IMR-90 (cell line): ENCODE results near the gene LRP11. TPM values are rescaled to one million over a fixed set of nuclear protein-coding genes. Genes with fewer than 3 reads are reported as not detected.

Source experiments
- ATAC-seq: fragments of 200-7000 bp; cut with Tn5 transposase; 2 replicates; pipeline ENCODE4 v1.9.1; 2020; ENCODE audit warnings: low read depth, mild to moderate bottlenecking, moderate library complexity
- BruUV-seq: library from RNA; stranded (reverse); fragments of 400-500 nt; replicated peaks from 2 replicates; lab custom pipeline; 2021; lab: Mats Ljungman, UMichigan
- CTCF ChIA-PET: fragments of 300-600 bp; formaldehyde crosslinking; extraction: SDS; loops from one replicate; lab custom pipeline; 2021; ENCODE audit warnings: antibody characterized with exemption; lab: Yijun Ruan, JAX
- POLR2A ChIA-PET: fragments of 300-600 bp; sonication (Branson Sonifier 250); formaldehyde crosslinking; loops from one replicate; lab custom pipeline; 2022; ENCODE audit warnings: antibody characterized with exemption; ENCODE audit not compliant: unreplicated experiment; lab: Charles Lee
- DNase-seq: peaks from one replicate; pipeline ENCODE4 v3.0.0; 2013
- H2AFZ ChIP-seq: replicated peaks from 2 replicates; pipeline ENCODE3; 2013; ENCODE audit warnings: low read length, mild to moderate bottlenecking; ENCODE audit not compliant: poor library complexity
- H2AK5ac ChIP-seq: 2 replicates; pipeline ENCODE4 v1.6.1; 2013; ENCODE audit warnings: low read depth, low read length, inconsistent platforms
- H2AK9ac ChIP-seq: replicated peaks from 2 replicates; pipeline ENCODE3; 2013; ENCODE audit warnings: mild to moderate bottlenecking, low read depth, low read length, moderate library complexity; ENCODE audit not compliant: poor library complexity
- H2BK120ac ChIP-seq: 2 replicates; pipeline ENCODE4 v1.6.1; 2013; ENCODE audit warnings: low read depth, low read length, inconsistent platforms
- H2BK15ac ChIP-seq: 3 replicates; pipeline ENCODE4 v1.6.1; 2013; ENCODE audit warnings: low read depth, low read length, inconsistent platforms
- H2BK20ac ChIP-seq: 2 replicates; pipeline ENCODE4 v1.6.1; 2013; ENCODE audit warnings: low read depth, mild to moderate bottlenecking, inconsistent platforms, low read length, moderate library complexity
- H2BK5ac ChIP-seq: 2 replicates; pipeline ENCODE4 v1.6.1; 2013; ENCODE audit warnings: mild to moderate bottlenecking, low read depth, low read length, inconsistent platforms; ENCODE audit not compliant: poor library complexity, severe bottlenecking
- H3K14ac ChIP-seq: replicated peaks from 2 replicates; pipeline ENCODE4 v1.6.1; 2013; ENCODE audit warnings: low read depth, low read length, inconsistent platforms
- H3K18ac ChIP-seq: 2 replicates; pipeline ENCODE4 v1.6.1; 2013; ENCODE audit warnings: low read depth, low read length, control low read depth
- H3K23ac ChIP-seq: 2 replicates; pipeline ENCODE4 v1.6.1; 2013; ENCODE audit warnings: low read depth, low read length, inconsistent platforms
- H3K27ac ChIP-seq: 2 replicates; pipeline ENCODE4 v1.5.1; 2013; ENCODE audit warnings: mild to moderate bottlenecking, control low read depth, low read length; ENCODE audit not compliant: insufficient read depth
- H3K27me3 ChIP-seq: 2 replicates; pipeline ENCODE4 v1.6.1; 2013; ENCODE audit warnings: low read length; ENCODE audit not compliant: control insufficient read depth, insufficient read depth
- H3K36me3 ChIP-seq: 2 replicates; pipeline ENCODE4 v1.6.1; 2013; ENCODE audit warnings: low read length, mixed read lengths; ENCODE audit not compliant: control insufficient read depth, insufficient read depth
- H3K4ac ChIP-seq: 2 replicates; pipeline ENCODE4 v1.6.1; 2013; ENCODE audit warnings: low read depth, low read length, inconsistent platforms
- H3K4me1 ChIP-seq: 2 replicates; pipeline ENCODE4 v1.6.1; 2013; ENCODE audit warnings: low read length, mixed read lengths; ENCODE audit not compliant: control insufficient read depth, insufficient read depth
- H3K4me2 ChIP-seq: 2 replicates; pipeline ENCODE4 v1.6.1; 2013; ENCODE audit warnings: low read depth, mild to moderate bottlenecking, control low read depth, low read length, moderate library complexity
- H3K4me3 ChIP-seq: 2 replicates; pipeline ENCODE4 v1.5.1; 2013; ENCODE audit warnings: low read depth, mild to moderate bottlenecking, control low read depth, low read length, moderate library complexity; ENCODE audit not compliant: insufficient read depth
- H3K56ac ChIP-seq: 2 replicates; pipeline ENCODE4 v1.6.1; 2013; ENCODE audit warnings: low read length, inconsistent platforms; ENCODE audit not compliant: insufficient read depth; ENCODE audit errors: extremely low read depth
- H3K79me1 ChIP-seq, 2 experiments: 2 replicates each; pipeline ENCODE4 v1.6.1; 2013; ENCODE audit warnings: low read length in 2 of 2, inconsistent platforms in 1 of 2, low read depth in 1 of 2
- H3K9ac ChIP-seq: 2 replicates; pipeline ENCODE4 v1.6.1; 2013; ENCODE audit warnings: low read depth, low read length, control low read depth
- H3K9me1 ChIP-seq: 2 replicates; pipeline ENCODE4 v1.6.1; 2013; ENCODE audit warnings: low read length, inconsistent platforms; ENCODE audit not compliant: insufficient read depth
- H3K9me3 ChIP-seq: 2 replicates; pipeline ENCODE4 v1.6.1; 2013; ENCODE audit warnings: low read length; ENCODE audit not compliant: control insufficient read depth, insufficient read depth
- H4K20me1 ChIP-seq: 2 replicates; pipeline ENCODE4 v1.6.1; 2013; ENCODE audit warnings: low read length, inconsistent platforms; ENCODE audit not compliant: insufficient read depth
- H4K5ac ChIP-seq: 2 replicates; pipeline ENCODE4 v1.6.1; 2013; ENCODE audit warnings: mild to moderate bottlenecking, low read depth, low read length, control low read depth
- H4K8ac ChIP-seq, 2 experiments: 2 replicates each; pipeline ENCODE4 v1.6.1; 2013; ENCODE audit warnings: low read depth in 2 of 2, low read length in 2 of 2, control low read depth in 1 of 2, inconsistent platforms in 1 of 2
- H4K91ac ChIP-seq: 2 replicates; pipeline ENCODE4 v1.6.1; 2013; ENCODE audit warnings: low read depth, low read length, inconsistent platforms; ENCODE audit not compliant: insufficient read depth
- CEBPB ChIP-seq: IDR thresholded peaks from 2 replicates; pipeline ENCODE4 v1.6.1; 2012; ENCODE audit warnings: low read depth, low read length, improper control_type of control experiment
- CTCF ChIP-seq: conservative IDR thresholded peaks from 2 replicates; pipeline ENCODE4 v1.5.1; 2012; ENCODE audit warnings: mild to moderate bottlenecking, low read depth, low read length, improper control_type of control experiment
- MAZ ChIP-seq: IDR thresholded peaks from 2 replicates; pipeline ENCODE4 v1.6.1; 2012; ENCODE audit warnings: low read depth, mild to moderate bottlenecking, low read length, improper control_type of control experiment, moderate library complexity, borderline replicate concordance
- RAD21 ChIP-seq: IDR thresholded peaks from 2 replicates; pipeline ENCODE4 v1.6.1; 2012; ENCODE audit warnings: low read length, improper control_type of control experiment
- SMC3 ChIP-seq: fragments of 150-350 bp; IDR thresholded peaks from 2 replicates; pipeline ENCODE4 v1.6.1; 2016; ENCODE audit warnings: low read depth, mild to moderate bottlenecking, antibody characterized with exemption, low read length, moderate library complexity
- WGBS, 2 experiments: methylation state at CpG; one replicate each; pipeline versions ENCODE4 v1.1.5 to v1.1.7; 2013; ENCODE audit warnings: missing lambda C conversion rate in 2 of 2; ENCODE audit not compliant: insufficient read length in 1 of 2; ENCODE audit errors: extremely low coverage in 2 of 2; 5-methylcytosine and 5-hydroxymethylcytosine counted together
- dilution Hi-C: fragments of 300-500 bp; cut with HindIII; formaldehyde crosslinking; loops from one replicate; pipeline ENCODE4 v1.14.3; 2018; ENCODE audit warnings: low sequenced_read_pairs; ENCODE audit not compliant: unreplicated experiment
- in situ Hi-C: fragments of 300-500 bp; cut with MboI; formaldehyde crosslinking; loops from 3 replicates; pipeline ENCODE4 v1.14.3; 2019; ENCODE audit warnings: low sequenced_read_pairs, inconsistent platforms, mixed read lengths
- intact Hi-C: fragments of 100-400 bp; cut with micrococcal nuclease; formaldehyde crosslinking; loops from 2 replicates; pipeline ENCODE4 v1.10.0; 2022
- polyA plus RNA-seq, 3 experiments: library from polyadenylated mRNA; depleted of rRNA; stranded (reverse); fragments of >200 nt; gene quantifications; 2 replicates each; pipeline ENCODE4 v1.2.3, GENCODE V29; 2012; ENCODE audit warnings: low replicate concordance in 1 of 3
- total RNA-seq: library from RNA; depleted of rRNA; stranded (reverse); fragments of >200 nt; gene quantifications from 2 replicates; pipeline ENCODE4 v1.2.3, GENCODE V29; 2012

The LRP11 gene
- total and polyA plus RNA-seq, 2 of the 4 experiments (the other 2 are of a cell fraction), result 48.8 to 63.8 TPM

GRCh38 chr6:149860834-149861602 is 3.1 kb downstream of the LRP11 start:
- peaks cover 16% of the 10 kb centered on the region for H3K9me1 ChIP-seq
- DNase-seq, result no peak
- H3K23ac ChIP-seq, result peak overlapping the region; percentile 98
- peaks cover 16% of the 10 kb centered on the region for H4K20me1 ChIP-seq
- no TSS peak for BruUV-seq
- peak overlapping the region; percentile 91 for H3K14ac ChIP-seq
- peak overlapping the region; percentile 86 for H2BK120ac ChIP-seq
- H3K56ac ChIP-seq, result peak overlapping the region; percentile 29; the same call in 1 of the 2 replicates
- peaks cover 12 to 43% of the 10 kb centered on the region in 2 experiments for H3K79me1 ChIP-seq
- peak overlapping the region; percentile 92 for H2AK5ac ChIP-seq
- peak overlapping the region; percentile 87 for H2BK5ac ChIP-seq
- H3K4me1 ChIP-seq, result peaks cover 30% of the 10 kb centered on the region
- in situ Hi-C loops (no loop called here), dilution Hi-C loops (no loop called here), intact Hi-C loops (loop anchor here (1.0 kb wide), 1 partner anchor 27 kb away; no protein-coding TSS in a partner anchor)
- peak overlapping the region; percentile 3; the same call in 1 of the 2 replicates for H3K4me3 ChIP-seq
- H3K9me3 ChIP-seq, result no peaks in the 10 kb centered on the region
- peak overlapping the region; percentile 78 for H3K27ac ChIP-seq
- TF ChIP-seq SMC3 (peak; percentile 38; the same call in 1 of the 2 replicates), RAD21 (peak; percentile 53), MAZ (no peak), CTCF (peak; percentile 43), CEBPB (peak; percentile 96)
- peak overlapping the region; percentile 88 for H3K4ac ChIP-seq
- peak overlapping the region; percentile 90 for H3K4me2 ChIP-seq
- H3K18ac ChIP-seq, result peak overlapping the region; percentile 72
- H3K36me3 ChIP-seq, result peaks cover 3% of the 10 kb centered on the region; the same call in 1 of the 2 replicates
- H3K9ac ChIP-seq, result peak overlapping the region; percentile 52
- peak overlapping the region; percentile 41 for H4K5ac ChIP-seq
- no peaks in the 10 kb centered on the region for H3K27me3 ChIP-seq
- no peak for ATAC-seq
- peak overlapping the region; percentile 95 for H2BK15ac ChIP-seq
- peak overlapping the region; percentile 86 for H2BK20ac ChIP-seq
- peak overlapping the region; percentile 88 for H4K91ac ChIP-seq
- peak overlapping the region; percentile 85 for H2AK9ac ChIP-seq
- ChIA-PET CTCF (interaction anchor here (0.6 to 1.4 kb wide), 6 partner anchors 13 to 29 kb away, joined by 3 to 7 read pairs (median 4); no protein-coding TSS in a partner anchor), POLR2A (no interaction called here)
- WGBS, 2 experiments, result 100% methylated on average over 4 of the region's 14 CpGs; no CpG with 5 or more reads in 1 of the 2 experiments
- H2AFZ ChIP-seq, result peak overlapping the region; percentile 52
- H4K8ac ChIP-seq, result peak overlapping the region; percentile 23 to 71; a peak in 3 of 4 replicates
